Measurements from ENCODE around the gene PLK2. TPM values are rescaled to one million over a fixed set of nuclear protein-coding genes. Genes with fewer than 3 reads are reported as not detected.

Gene PLK2
- total RNA-seq, 6 donors from 2014 or later: 29.4 to 82.5 (median 59.2) TPM

DNA sequence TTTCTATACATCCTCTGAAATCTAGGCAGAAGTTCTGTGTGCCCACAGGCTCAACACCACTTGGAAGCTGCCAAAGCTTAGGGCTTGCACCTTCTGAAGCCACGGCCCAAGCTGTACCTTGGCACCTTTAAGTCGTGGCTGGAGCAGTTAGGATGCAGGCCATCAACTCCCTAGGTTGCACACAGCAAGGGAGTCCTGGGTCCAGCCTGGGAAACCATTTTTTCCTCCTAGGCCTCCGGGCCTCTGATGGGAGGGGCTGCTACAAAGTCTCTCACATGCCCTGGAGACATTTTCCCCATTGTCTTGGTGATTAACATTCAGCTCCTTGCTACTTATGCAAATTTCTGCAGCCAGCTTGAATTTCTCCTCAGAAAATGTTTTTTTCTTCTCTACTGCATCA is 15.5 kb upstream of the PLK2 start:
- 69 to 81% methylated on average over 2 to 3 of the region's 3 CpGs for WGBS, 2 donors
- H3K27me3 ChIP-seq: no peaks in the 10 kb centered on the region
- no peak overlapping the region for H3K4me3 ChIP-seq
- TF ChIP-seq, protein P1, sequence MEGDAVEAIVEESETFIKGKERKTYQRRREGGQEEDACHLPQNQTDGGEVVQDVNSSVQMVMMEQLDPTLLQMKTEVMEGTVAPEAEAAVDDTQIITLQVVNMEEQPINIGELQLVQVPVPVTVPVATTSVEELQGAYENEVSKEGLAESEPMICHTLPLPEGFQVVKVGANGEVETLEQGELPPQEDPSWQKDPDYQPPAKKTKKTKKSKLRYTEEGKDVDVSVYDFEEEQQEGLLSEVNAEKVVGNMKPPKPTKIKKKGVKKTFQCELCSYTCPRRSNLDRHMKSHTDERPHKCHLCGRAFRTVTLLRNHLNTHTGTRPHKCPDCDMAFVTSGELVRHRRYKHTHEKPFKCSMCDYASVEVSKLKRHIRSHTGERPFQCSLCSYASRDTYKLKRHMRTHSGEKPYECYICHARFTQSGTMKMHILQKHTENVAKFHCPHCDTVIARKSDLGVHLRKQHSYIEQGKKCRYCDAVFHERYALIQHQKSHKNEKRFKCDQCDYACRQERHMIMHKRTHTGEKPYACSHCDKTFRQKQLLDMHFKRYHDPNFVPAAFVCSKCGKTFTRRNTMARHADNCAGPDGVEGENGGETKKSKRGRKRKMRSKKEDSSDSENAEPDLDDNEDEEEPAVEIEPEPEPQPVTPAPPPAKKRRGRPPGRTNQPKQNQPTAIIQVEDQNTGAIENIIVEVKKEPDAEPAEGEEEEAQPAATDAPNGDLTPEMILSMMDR (IDR thresholded peaks at IDR 0.05): no peak
- TF ChIP-seq EP300 (IDR thresholded peaks at IDR 0.05): no peak
- TF ChIP-seq POLR2AphosphoS5 (IDR thresholded peaks at IDR 0.05): no peak
- no peak for TF ChIP-seq POLR2A (IDR thresholded peaks at IDR 0.05)
- H3K27ac ChIP-seq: no peak overlapping the region
- ATAC-seq (ENCODE audit: low FRiP score in 2 of 2) (no peak), DNase-seq (no peak)
- no peaks in the 10 kb centered on the region for H3K36me3 ChIP-seq
- no peaks in the 10 kb centered on the region for H3K9me3 ChIP-seq
- no peaks in the 10 kb centered on the region for H3K4me1 ChIP-seq

DNA sequence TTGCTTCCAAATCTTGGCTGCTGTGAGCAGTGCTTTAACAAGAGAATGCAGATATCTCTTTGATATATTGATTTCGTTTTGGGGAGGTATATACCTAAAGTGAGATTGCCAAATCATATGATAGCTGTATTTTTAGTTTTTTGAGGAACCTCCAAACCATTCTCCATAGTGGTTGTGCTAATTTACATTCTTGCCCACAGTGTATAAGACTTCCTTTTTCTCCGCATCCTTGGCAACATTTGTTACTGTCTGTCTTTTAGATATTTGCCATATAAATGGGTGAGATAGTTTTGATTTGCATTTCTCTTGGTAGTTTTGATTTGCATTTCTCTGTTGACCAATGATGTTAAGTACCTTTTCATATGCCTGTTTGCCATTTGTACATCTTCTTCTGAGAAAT is 10.0 kb upstream of the PLK2 start:
- Histone ChIP-seq H3K9me3 (no peaks in the 10 kb centered on the region), H3K4me3 (no peak overlapping the region), H3K27me3 (no peaks in the 10 kb centered on the region), H3K27ac (no peak overlapping the region), H3K4me1 (no peaks in the 10 kb centered on the region), H3K36me3 (no peaks in the 10 kb centered on the region)
- ATAC-seq (ENCODE audit: low FRiP score in 2 of 2) (no peak), DNase-seq (no peak)
- WGBS, 2 donors: 69 to 70% methylated on average over 2 of the region's 2 CpGs
- TF ChIP-seq POLR2AphosphoS5 (IDR thresholded peaks at IDR 0.05): no peak
- TF ChIP-seq, protein P1 (IDR thresholded peaks at IDR 0.05): no peak
- TF ChIP-seq EP300 (IDR thresholded peaks at IDR 0.05): no peak
- no peak for TF ChIP-seq POLR2A (IDR thresholded peaks at IDR 0.05)

DNA sequence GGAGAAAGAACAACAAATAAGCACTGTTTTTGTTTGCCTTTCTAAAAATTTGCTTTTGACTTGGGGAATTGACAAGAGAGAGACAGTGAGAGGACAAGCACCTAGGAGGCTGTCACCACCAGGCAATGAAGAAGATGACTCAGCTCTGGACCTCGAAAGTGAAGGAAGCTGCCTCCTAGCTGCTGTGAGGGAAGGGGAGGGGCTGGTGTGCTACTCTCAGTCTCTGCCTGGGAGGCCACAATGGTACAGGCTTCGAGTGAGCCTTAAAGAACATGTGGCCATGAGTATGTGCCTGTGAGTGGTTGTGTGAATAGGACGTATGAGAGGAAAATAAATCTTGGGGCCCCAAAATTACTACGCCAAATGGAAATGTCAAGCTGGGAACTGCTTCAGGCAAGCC is 7.1 kb upstream of the PLK2 start:
- H3K4me1 ChIP-seq: peaks cover 0 to 3% (median 0%) of the 10 kb centered on the region in 4 donors
- no peaks in the 10 kb centered on the region for H3K27me3 ChIP-seq
- H3K4me3 ChIP-seq: no peak overlapping the region
- no peaks in the 10 kb centered on the region for H3K36me3 ChIP-seq
- ATAC-seq (ENCODE audit: low FRiP score in 2 of 2) (peak in 1 of 2 donors; percentile 54), DNase-seq (no peak)
- H3K27ac ChIP-seq: no peak overlapping the region
- no peaks in the 10 kb centered on the region for H3K9me3 ChIP-seq
- WGBS, 2 donors: 41 to 44% methylated on average over 4 of the region's 4 CpGs
- TF ChIP-seq POLR2A (IDR thresholded peaks at IDR 0.05): no peak
- TF ChIP-seq, protein P1 (IDR thresholded peaks at IDR 0.05): no peak
- no peak for TF ChIP-seq POLR2AphosphoS5 (IDR thresholded peaks at IDR 0.05)
- no peak for TF ChIP-seq EP300 (IDR thresholded peaks at IDR 0.05)

DNA sequence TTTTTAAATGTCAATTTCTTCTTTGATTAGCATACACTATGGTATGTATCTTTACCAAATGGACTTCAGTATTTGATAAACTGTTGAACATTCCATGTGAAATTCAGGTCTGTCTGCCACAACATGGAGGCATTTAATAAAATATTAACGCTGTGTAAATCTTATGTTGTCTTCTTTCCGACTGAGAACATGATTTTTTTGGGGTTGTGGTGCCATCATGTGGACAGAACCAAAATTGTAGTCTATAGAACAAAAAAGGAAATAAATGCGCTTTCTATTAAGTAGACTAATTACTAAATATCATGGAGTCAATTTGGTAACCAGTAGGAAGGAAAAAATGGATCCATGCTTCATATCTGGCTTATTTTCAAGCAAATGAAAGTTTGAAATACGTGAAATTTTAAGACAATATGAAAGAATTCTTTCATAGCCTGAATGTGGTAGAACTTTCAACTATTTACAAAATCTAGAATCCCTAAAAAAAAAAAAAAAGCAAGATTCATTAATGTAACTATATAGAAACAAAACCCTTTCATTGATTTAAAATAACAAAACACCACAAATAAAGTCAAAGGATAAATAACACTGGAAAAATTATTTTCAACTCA is 2.8 kb upstream of the PLK2 start:
- no peak for DNase-seq
- H3K4me1 ChIP-seq: peaks cover 0 to 4% (median 2%) of the 10 kb centered on the region in 4 donors
- TF ChIP-seq POLR2AphosphoS5 (IDR thresholded peaks at IDR 0.05): no peak
- TF ChIP-seq, protein P1 (IDR thresholded peaks at IDR 0.05): peak; percentile 53 to 80 (median 64)
- no peak for TF ChIP-seq EP300 (IDR thresholded peaks at IDR 0.05)
- no peak overlapping the region for H3K4me3 ChIP-seq
- no peak for ATAC-seq (ENCODE audit: low FRiP score in 2 of 2)
- H3K9me3 ChIP-seq: no peaks in the 10 kb centered on the region
- WGBS, 2 donors: 4 to 6% methylated on average over 4 of the region's 4 CpGs
- H3K27me3 ChIP-seq: no peaks in the 10 kb centered on the region
- H3K36me3 ChIP-seq: no peaks in the 10 kb centered on the region
- no peak overlapping the region for H3K27ac ChIP-seq

DNA sequence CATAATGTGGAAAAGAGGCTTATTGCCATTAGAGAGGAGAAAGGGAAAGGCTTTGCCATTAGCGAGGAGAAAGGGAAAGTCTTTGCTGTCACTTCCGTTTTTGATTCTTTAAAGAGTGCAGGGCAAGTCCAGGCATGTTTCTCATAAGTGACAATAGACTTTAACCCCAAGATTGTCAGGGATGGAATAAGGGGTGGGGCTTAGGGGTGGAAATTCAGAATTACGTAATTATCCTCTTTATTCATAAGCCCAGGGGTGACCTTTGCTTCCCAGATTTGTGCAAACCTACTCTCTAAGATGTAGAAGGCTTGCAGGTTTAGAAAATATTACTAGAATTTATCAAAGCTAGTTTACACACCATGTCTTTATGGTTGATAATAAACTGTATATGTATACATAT is 2.3 kb upstream of the PLK2 start:
- Histone ChIP-seq H3K27me3 (no peaks in the 10 kb centered on the region), H3K36me3 (peaks cover 0 to 2% (median 0%) of the 10 kb centered on the region in 4 donors), H3K4me1 (peaks cover 0 to 4% (median 2%) of the 10 kb centered on the region in 4 donors), H3K9me3 (no peaks in the 10 kb centered on the region), H3K4me3 (no peak overlapping the region), H3K27ac (peak overlapping the region in 2 of 4 donors; percentile 5 to 15)
- TF ChIP-seq EP300 (IDR thresholded peaks at IDR 0.05) (no peak), POLR2AphosphoS5 (IDR thresholded peaks at IDR 0.05) (no peak), POLR2A (IDR thresholded peaks at IDR 0.05) (no peak)
- TF ChIP-seq, protein P1 (IDR thresholded peaks at IDR 0.05): no peak
- no peak for ATAC-seq (ENCODE audit: low FRiP score in 2 of 2)
- DNase-seq: no peak
- 72 to 73% methylated on average over 3 of the region's 3 CpGs for WGBS, 2 donors
